Large intestine (tissue), 3 donors: ENCODE measurements around the gene BEGAIN. TPM values are rescaled to one million over a fixed set of nuclear protein-coding genes. Genes with fewer than 3 reads are reported as not detected.

Experiments used
- DNase-seq, 2 donors: peaks; one replicate each; pipeline versions ENCODE4 v3.0.0 to v3.0.0-alpha.2; 2013
- H3K27ac ChIP-seq: one replicate; pipeline ENCODE4 v1.5.1; 2013; ENCODE audit warnings: low read length
- H3K27me3 ChIP-seq: 2 replicates; pipeline ENCODE4 v1.6.1; 2013; ENCODE audit warnings: low read length; ENCODE audit not compliant: control insufficient read depth, insufficient read depth
- H3K36me3 ChIP-seq: 2 replicates; pipeline ENCODE4 v1.6.1; 2013; ENCODE audit warnings: low read length; ENCODE audit not compliant: control insufficient read depth, insufficient read depth
- H3K4me1 ChIP-seq: one replicate; pipeline ENCODE4 v1.6.1; 2013; ENCODE audit warnings: low read length; ENCODE audit not compliant: control insufficient read depth, insufficient read depth
- H3K4me3 ChIP-seq: one replicate; pipeline ENCODE4 v1.5.1; 2013; ENCODE audit warnings: low read length
- H3K9me3 ChIP-seq: one replicate; pipeline ENCODE4 v1.6.1; 2013; ENCODE audit warnings: mild to moderate bottlenecking, low read depth, low read length, moderate library complexity; ENCODE audit not compliant: control insufficient read depth
- WGBS: methylation state at CpG from one replicate; pipeline ENCODE4 v1.1.5; 2013; ENCODE audit warnings: low lambda C conversion rate; ENCODE audit not compliant: insufficient coverage; 5-methylcytosine and 5-hydroxymethylcytosine counted together
- polyA plus RNA-seq: library from polyadenylated mRNA; unstranded; fragments of 120-200 nt; gene quantifications from one replicate; pipeline ENCODE4 v1.2.1, GENCODE V29; 2013

The BEGAIN gene
- polyA plus RNA-seq, 1 donor, result 3.0 TPM

DNA sequence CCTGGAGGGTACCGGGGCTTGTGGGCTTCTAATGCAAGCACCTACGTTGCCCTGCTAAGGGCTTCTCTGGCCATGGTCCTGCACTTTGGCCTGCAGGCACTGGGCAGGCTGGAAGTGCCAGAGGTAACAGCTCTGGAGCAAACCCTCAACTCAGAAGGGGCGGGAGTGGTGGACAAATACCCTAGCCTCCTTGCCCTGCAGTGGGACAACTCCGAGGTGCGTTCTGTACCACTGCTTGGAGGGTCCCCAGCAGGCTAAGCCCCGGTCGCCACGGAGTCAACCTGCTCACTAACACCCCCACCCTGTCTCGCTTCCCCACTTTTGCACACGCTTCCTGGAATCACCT, 20.4 kb upstream of the BEGAIN start:
- H3K27me3 ChIP-seq, result peaks cover 6% of the 10 kb centered on the region
- no peaks in the 10 kb centered on the region for H3K36me3 ChIP-seq
- DNase-seq, result no peak
- H3K9me3 ChIP-seq, result no peaks in the 10 kb centered on the region
- no peak overlapping the region for H3K4me3 ChIP-seq
- H3K27ac ChIP-seq, result no peak overlapping the region
- WGBS, result no CpG with 5 or more reads among the region's 10 CpGs
- H3K4me1 ChIP-seq, result no peaks in the 10 kb centered on the region

DNA sequence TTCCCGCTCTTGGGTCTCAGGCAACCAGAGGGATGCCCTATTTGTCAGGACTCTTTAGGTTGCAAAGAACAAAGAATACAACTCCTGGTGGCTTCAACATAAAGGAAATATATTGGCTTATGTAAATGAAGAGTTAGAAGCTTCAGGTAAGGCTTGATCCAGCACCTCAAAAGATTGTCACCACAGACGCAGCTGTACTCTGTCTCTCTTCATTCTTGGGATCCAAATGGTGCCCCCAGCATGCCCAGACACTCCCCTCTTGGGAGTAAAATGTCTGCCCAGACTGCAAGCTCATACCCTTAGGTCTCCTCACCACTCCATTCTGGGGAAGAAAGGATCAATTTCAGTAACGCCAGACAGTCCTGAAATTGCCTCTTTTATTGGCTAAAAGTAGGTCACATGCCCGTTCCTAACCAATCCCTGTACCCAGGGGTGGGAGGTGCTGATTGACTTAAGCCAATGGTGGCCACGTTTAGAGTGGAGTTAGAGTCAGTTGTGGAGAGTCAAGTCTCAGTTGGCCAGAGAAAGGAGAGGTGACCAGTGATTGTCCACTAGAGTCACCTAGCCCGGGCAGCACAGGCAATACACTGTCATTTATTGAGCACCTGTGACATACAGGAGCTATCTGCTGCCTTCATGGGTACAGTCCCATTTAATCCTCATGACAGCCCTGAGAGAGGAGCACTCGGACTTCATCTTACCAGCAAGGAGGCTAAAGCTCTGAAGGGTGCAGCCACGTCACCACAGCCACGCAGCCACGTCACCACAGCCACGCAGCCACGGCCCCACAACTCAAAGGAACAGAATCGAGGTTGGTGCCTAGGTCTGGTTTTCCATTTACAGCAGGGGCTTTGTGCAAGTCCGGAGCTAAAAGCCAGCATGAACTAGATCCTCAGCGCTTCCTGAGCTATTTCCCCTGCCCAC, 19.7 kb upstream of the BEGAIN start:
- H3K27me3 ChIP-seq, result peaks cover 8% of the 10 kb centered on the region
- H3K27ac ChIP-seq, result no peak overlapping the region
- DNase-seq, result no peak
- H3K9me3 ChIP-seq, result no peaks in the 10 kb centered on the region
- WGBS, result no CpG with 5 or more reads among the region's 15 CpGs
- H3K36me3 ChIP-seq, result no peaks in the 10 kb centered on the region
- H3K4me1 ChIP-seq, result no peaks in the 10 kb centered on the region
- H3K4me3 ChIP-seq, result no peak overlapping the region

DNA sequence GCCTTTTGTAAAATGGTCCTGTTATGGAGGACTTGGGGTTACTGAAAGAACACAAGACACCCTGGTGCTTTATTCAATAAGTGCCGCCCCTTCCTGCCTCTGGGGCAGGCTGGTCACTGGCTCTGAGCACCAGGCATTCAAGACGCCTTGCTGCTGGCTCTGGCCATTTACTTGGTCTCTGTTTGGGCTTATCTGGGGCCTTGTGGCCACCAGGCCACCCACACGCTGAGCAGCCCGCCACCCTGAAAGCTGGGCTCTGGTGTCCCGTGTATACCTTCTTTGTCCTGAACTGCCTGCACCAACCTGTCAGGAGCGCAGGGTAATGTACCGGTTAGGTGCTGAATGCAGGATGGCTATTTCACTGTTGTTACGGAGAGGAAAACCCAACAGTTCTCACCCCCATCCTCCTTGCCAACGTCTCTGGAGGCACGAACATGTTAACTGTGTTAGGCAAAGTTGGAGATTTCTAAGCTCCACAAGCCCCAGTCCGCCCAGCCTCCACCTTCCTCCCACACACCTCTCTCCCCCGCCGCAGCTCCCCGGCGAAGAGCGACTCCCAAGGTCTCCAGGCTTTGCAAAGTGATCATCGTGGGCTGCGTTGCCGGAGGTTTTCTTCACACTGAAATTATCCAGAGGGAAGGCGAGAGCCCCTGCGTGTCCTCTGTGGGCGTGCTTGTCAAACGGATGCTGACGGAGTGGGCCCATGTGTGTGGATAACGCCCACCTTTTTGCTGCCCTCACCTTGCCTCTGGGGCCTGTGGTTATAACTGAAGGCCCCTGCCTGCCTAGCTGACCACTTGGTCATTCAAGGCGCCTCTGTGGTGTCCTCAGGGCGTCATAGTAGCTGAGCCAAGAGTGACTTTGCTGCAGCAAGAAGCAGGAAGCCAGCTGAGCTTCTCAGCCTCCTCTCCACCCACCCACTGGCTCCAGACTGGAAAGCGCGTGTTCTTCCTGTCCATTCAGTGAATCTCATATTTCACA, 18.8 kb upstream of the BEGAIN start:
- no peaks in the 10 kb centered on the region for H3K4me1 ChIP-seq
- H3K4me3 ChIP-seq, result no peak overlapping the region
- peaks cover 8% of the 10 kb centered on the region for H3K27me3 ChIP-seq
- H3K9me3 ChIP-seq, result no peaks in the 10 kb centered on the region
- no peak overlapping the region for H3K27ac ChIP-seq
- WGBS, result no CpG with 5 or more reads among the region's 29 CpGs
- H3K36me3 ChIP-seq, result no peaks in the 10 kb centered on the region
- no peak for DNase-seq

DNA sequence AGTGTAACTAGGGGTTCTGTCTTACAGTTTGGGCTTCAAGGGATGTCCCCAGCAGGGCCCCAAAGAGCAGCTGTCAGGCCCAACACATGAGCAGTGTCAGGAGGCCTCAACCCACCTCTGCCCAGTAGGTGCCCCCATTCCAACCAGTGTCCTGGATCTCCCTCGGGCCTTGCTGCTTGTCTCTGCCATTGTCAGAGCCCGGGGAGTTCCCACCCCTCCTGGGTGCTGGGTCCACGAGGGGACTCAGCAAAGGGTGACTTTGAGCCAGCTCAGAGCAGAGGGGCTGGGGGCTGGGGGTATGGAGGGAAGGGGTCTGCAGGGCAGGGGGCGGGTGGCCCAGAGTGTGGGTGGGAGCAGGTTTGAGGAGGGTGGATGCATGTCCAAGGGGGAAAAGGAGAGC, 18.0 kb upstream of the BEGAIN start:
- no CpG with 5 or more reads among the region's 4 CpGs for WGBS
- Histone ChIP-seq H3K4me1 (no peaks in the 10 kb centered on the region), H3K9me3 (no peaks in the 10 kb centered on the region), H3K27ac (no peak overlapping the region), H3K27me3 (peaks cover 8% of the 10 kb centered on the region), H3K4me3 (no peak overlapping the region), H3K36me3 (no peaks in the 10 kb centered on the region)
- no peak for DNase-seq

DNA sequence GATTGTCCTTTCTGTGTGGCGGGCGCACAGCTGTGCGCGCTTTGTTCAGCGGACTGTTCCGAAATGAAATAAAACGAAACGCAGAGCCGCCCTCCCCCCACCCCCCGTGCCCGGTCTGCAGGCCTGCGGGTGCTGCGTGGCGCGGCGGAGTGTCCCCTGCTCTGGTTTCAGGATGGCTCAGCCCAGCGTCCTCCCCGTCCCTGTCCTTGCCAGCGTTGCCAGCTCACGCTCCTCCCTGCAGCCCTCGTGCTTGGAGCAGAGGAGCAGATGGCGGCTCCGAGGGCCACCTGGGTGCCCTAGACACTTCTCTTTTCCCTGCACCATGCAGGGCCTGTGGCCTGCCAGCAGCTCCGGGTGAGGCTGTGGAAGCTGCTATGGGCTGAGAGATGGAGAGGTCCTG, 17.5 kb upstream of the BEGAIN start:
- H3K36me3 ChIP-seq, result no peaks in the 10 kb centered on the region
- no peak overlapping the region for H3K4me3 ChIP-seq
- WGBS, result no CpG with 5 or more reads among the region's 24 CpGs
- H3K4me1 ChIP-seq, result no peaks in the 10 kb centered on the region
- DNase-seq, result no peak
- peaks cover 8% of the 10 kb centered on the region for H3K27me3 ChIP-seq
- no peak overlapping the region for H3K27ac ChIP-seq
- no peaks in the 10 kb centered on the region for H3K9me3 ChIP-seq

DNA sequence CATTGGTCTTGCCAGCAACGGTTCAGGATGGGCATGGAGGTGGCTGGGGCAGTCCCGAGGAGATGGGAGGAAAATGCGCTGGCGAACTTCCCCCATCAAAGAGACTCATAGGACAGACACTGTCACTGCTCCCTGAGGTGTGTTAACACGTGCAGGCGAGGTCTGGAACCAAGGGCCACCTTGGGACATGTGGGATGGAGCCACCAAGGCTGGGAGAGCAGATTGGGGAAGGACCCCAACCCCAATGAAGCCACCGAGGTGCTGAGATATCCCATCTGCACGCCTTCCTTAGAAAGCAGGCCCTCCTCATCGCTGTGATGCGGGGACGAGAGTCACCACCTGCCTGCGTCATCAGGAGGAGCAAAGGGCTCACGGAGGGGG, 16.9 kb upstream of the BEGAIN start:
- Histone ChIP-seq H3K9me3 (no peaks in the 10 kb centered on the region), H3K4me1 (no peaks in the 10 kb centered on the region), H3K36me3 (no peaks in the 10 kb centered on the region), H3K27me3 (peaks cover 8% of the 10 kb centered on the region), H3K4me3 (no peak overlapping the region), H3K27ac (no peak overlapping the region)
- DNase-seq, result no peak
- WGBS, result no CpG with 5 or more reads among the region's 13 CpGs

DNA sequence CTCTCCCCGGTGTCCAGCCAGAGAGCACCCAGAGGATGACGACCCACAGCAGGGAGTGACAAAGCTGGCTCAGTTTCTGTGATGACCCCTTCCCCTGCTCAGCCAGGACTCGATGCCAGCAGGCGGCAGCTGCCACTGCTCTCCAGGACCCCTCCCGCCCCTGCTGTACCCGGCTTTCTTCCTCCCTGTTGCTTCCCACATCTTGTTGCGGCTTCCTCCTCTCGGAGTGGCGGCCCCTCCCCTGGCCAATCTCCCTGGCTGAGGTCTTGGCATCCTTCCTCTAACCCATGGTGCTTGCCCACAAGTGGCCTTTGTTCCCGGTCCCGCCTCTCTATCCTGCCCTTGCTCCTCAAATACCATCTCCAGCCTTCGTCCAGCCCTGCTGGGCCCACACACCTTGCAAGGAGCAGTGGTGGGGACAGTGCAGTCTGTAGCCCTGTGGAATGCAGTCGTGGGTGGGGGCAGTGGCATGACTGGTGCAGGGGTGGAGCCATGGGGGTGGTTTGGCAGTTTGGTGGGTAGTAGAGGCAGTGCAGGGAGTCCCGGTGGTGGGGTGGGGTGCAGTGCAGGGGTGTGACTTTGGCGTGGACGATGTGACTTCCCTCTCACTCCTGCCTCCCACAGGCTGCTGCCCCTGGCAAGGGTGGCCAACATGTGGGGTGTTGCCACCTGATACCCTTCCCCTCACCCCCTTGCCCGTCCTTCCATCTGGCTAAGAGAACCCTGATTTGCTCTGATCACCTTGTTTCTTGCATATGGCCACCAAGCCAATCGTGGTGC, 16.3 kb upstream of the BEGAIN start:
- 100% methylated on average over 1 of the region's 18 CpGs for WGBS
- H3K4me1 ChIP-seq, result no peaks in the 10 kb centered on the region
- no peak overlapping the region for H3K27ac ChIP-seq
- H3K27me3 ChIP-seq, result peaks cover 10% of the 10 kb centered on the region
- DNase-seq, result no peak
- no peaks in the 10 kb centered on the region for H3K9me3 ChIP-seq
- H3K4me3 ChIP-seq, result no peak overlapping the region
- no peaks in the 10 kb centered on the region for H3K36me3 ChIP-seq

DNA sequence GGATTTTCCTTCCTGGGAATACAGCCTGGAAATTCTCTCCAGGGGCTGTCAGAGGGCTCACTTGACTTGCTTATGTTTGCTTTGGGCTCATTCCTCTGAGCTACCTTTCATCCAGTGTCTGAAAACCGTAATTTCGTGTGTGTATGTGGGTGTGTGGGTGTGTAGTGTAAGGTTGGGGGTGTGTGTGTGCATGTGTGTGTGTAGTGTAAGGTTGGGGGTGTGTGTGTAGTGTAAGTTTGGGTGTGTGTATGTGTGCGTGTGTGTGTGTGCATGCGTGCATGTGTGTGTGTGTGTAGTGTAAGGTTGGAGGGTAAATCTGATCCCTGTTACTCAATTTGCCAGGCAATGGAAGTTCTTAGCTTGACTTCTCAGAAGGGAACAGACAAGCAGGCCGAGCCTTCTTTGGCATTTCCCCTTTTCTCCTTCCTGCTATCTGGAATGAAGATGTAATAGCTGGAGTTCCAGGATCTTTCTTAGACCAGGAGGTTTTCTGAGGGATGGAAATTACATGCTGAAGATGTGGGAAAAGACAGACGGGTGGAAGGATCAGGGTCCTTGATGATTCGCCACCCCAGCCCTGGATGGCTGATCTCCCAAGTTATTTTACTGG, 15.5 kb upstream of the BEGAIN start:
- Histone ChIP-seq H3K9me3 (no peaks in the 10 kb centered on the region), H3K27ac (no peak overlapping the region), H3K36me3 (no peaks in the 10 kb centered on the region), H3K27me3 (peaks cover 12% of the 10 kb centered on the region), H3K4me1 (no peaks in the 10 kb centered on the region), H3K4me3 (no peak overlapping the region)
- WGBS, result no CpG with 5 or more reads among the region's 7 CpGs
- DNase-seq, result no peak

DNA sequence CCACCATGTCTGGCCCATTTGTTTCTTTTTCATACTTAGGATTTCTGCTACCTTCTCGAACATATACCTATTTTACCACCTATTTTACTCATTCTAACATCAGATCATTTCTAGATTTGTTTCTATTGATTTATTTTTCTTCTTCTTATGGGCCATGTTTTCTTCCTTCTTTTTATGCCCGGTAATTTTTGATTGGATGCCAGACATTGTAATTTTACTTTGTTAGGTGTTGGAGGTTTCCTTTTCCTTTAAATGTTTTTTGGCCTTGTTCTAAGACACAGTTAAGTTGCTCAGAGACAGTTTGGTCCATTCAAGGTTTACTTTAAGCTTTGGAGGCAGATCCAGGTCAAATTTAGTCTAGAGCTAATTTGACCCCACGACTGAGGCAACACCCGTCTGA, 14.7 kb upstream of the BEGAIN start:
- Histone ChIP-seq H3K4me3 (no peak overlapping the region), H3K27ac (no peak overlapping the region), H3K9me3 (no peaks in the 10 kb centered on the region), H3K4me1 (no peaks in the 10 kb centered on the region), H3K36me3 (no peaks in the 10 kb centered on the region), H3K27me3 (peaks cover 12% of the 10 kb centered on the region)
- DNase-seq, result no peak
- WGBS, result 100% methylated on average over 2 of the region's 4 CpGs

DNA sequence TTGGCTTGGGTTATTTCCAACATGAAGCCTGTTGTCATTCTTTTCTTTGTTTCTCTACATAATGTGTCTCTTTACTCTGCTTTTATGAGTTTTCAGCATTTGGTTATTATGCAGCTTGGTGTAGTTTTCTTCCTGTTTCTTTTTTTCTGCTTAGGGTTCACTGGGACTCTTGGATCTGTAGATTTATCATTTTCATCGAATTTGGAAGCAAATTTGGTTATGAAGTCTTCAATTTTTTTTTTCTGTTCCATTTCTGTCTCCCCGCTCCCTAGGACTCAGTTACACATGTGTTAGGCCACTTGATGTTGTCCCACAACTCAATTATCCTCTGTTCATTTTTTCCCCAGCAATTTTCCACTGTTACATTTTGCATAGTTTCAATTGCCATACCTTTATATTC, 13.8 kb upstream of the BEGAIN start:
- Histone ChIP-seq H3K4me3 (no peak overlapping the region), H3K27me3 (peaks cover 7% of the 10 kb centered on the region), H3K9me3 (no peaks in the 10 kb centered on the region), H3K36me3 (no peaks in the 10 kb centered on the region), H3K27ac (no peak overlapping the region), H3K4me1 (no peaks in the 10 kb centered on the region)
- no peak for DNase-seq
- 45% methylated on average over 1 of the region's 2 CpGs for WGBS
